HS-27A (cell line): ENCODE data around the gene RNF212.

ENCODE experiments used
- DNase-seq: peaks from one replicate; pipeline ENCODE4 v3.0.0-alpha.2; 2012; ENCODE audit warnings: low read depth, missing footprints

RNF212 gene

GRCh38 chr4:1115528-1116293 is 2.3 kb upstream of the RNF212 start:
- no peak for DNase-seq

- no peak for DNase-seq
These were observed 562 bp downstream of the RNF212 start for GRCh38 chr4:1112821-1113182.

GRCh38 chr4:1112174-1112820 is 1.1 kb downstream of the RNF212 start:
- no peak for DNase-seq

GRCh38 chr4:1111259-1111809 is 2.0 kb downstream of the RNF212 start:
- no peak for DNase-seq

- DNase-seq = no peak
These were observed 3.4 kb downstream of the RNF212 start for GRCh38 chr4:1109898-1110506.

GRCh38 chr4:1109333-1109732 is 4.0 kb downstream of the RNF212 start:
- no peak for DNase-seq

- DNase-seq = no peak
These were observed 7.7 kb downstream of the RNF212 start for GRCh38 chr4:1105662-1106061.

GRCh38 chr4:1105067-1105466 is 8.3 kb downstream of the RNF212 start:
- no peak for DNase-seq

GRCh38 chr4:1104647-1105046 is 8.7 kb downstream of the RNF212 start:
- DNase-seq = no peak

- no peak for DNase-seq
These were observed 13.6 kb downstream of the RNF212 start for GRCh38 chr4:1099684-1100335.

- DNase-seq = no peak
These were observed 14.1 kb downstream of the RNF212 start for GRCh38 chr4:1099270-1099669.

- no peak for DNase-seq
These were observed 14.9 kb downstream of the RNF212 start for GRCh38 chr4:1098311-1098925.

- DNase-seq = no peak
These were observed 15.8 kb downstream of the RNF212 start for GRCh38 chr4:1097553-1097952.

- DNase-seq = no peak
These were observed 16.5 kb downstream of the RNF212 start for GRCh38 chr4:1096841-1097240.

- no peak for DNase-seq
These were observed 19.1 kb downstream of the RNF212 start for GRCh38 chr4:1094336-1094690.

- no peak for DNase-seq
These were observed 19.7 kb downstream of the RNF212 start for GRCh38 chr4:1093391-1094335.

GRCh38 chr4:1092983-1093361 is 20.4 kb downstream of the RNF212 start:
- DNase-seq = no peak

GRCh38 chr4:1092026-1092982 is 21.1 kb downstream of the RNF212 start:
- DNase-seq = no peak

GRCh38 chr4:1091561-1091995 is 21.8 kb downstream of the RNF212 start:
- DNase-seq = no peak
